IMR-90 (cell line): ENCODE results near the gene SPTLC2. TPM values are rescaled to one million over a fixed set of nuclear protein-coding genes. Genes with fewer than 3 reads are reported as not detected.
A peak's percentile ranks its signal among the peaks of the same experiment; 100 is the strongest.

Experiments
- ATAC-seq: fragments of 200-7000 bp; cut with Tn5 transposase; 2 replicates; pipeline ENCODE4 v1.9.1; 2020; ENCODE audit warnings: low read depth, mild to moderate bottlenecking, moderate library complexity
- BruUV-seq: library from RNA; stranded (reverse); fragments of 400-500 nt; replicated peaks from 2 replicates; lab custom pipeline; 2021; lab: Mats Ljungman, UMichigan
- CTCF ChIA-PET: fragments of 300-600 bp; formaldehyde crosslinking; extraction: SDS; loops from one replicate; lab custom pipeline; 2021; ENCODE audit warnings: antibody characterized with exemption; lab: Yijun Ruan, JAX
- POLR2A ChIA-PET: fragments of 300-600 bp; sonication (Branson Sonifier 250); formaldehyde crosslinking; loops from one replicate; lab custom pipeline; 2022; ENCODE audit warnings: antibody characterized with exemption; ENCODE audit not compliant: unreplicated experiment; lab: Charles Lee
- DNase-seq: peaks from one replicate; pipeline ENCODE4 v3.0.0; 2013
- H2AFZ ChIP-seq: replicated peaks from 2 replicates; pipeline ENCODE3; 2013; ENCODE audit warnings: low read length, mild to moderate bottlenecking; ENCODE audit not compliant: poor library complexity
- H2AK5ac ChIP-seq: 2 replicates; pipeline ENCODE4 v1.6.1; 2013; ENCODE audit warnings: low read depth, low read length, inconsistent platforms
- H2AK9ac ChIP-seq: replicated peaks from 2 replicates; pipeline ENCODE3; 2013; ENCODE audit warnings: mild to moderate bottlenecking, low read depth, low read length, moderate library complexity; ENCODE audit not compliant: poor library complexity
- H2BK120ac ChIP-seq: 2 replicates; pipeline ENCODE4 v1.6.1; 2013; ENCODE audit warnings: low read depth, low read length, inconsistent platforms
- H2BK15ac ChIP-seq: 3 replicates; pipeline ENCODE4 v1.6.1; 2013; ENCODE audit warnings: low read depth, low read length, inconsistent platforms
- H2BK20ac ChIP-seq: 2 replicates; pipeline ENCODE4 v1.6.1; 2013; ENCODE audit warnings: low read depth, mild to moderate bottlenecking, inconsistent platforms, low read length, moderate library complexity
- H2BK5ac ChIP-seq: 2 replicates; pipeline ENCODE4 v1.6.1; 2013; ENCODE audit warnings: mild to moderate bottlenecking, low read depth, low read length, inconsistent platforms; ENCODE audit not compliant: poor library complexity, severe bottlenecking
- H3K14ac ChIP-seq: replicated peaks from 2 replicates; pipeline ENCODE4 v1.6.1; 2013; ENCODE audit warnings: low read depth, low read length, inconsistent platforms
- H3K18ac ChIP-seq: 2 replicates; pipeline ENCODE4 v1.6.1; 2013; ENCODE audit warnings: low read depth, low read length, control low read depth
- H3K23ac ChIP-seq: 2 replicates; pipeline ENCODE4 v1.6.1; 2013; ENCODE audit warnings: low read depth, low read length, inconsistent platforms
- H3K27ac ChIP-seq: 2 replicates; pipeline ENCODE4 v1.5.1; 2013; ENCODE audit warnings: mild to moderate bottlenecking, control low read depth, low read length; ENCODE audit not compliant: insufficient read depth
- H3K27me3 ChIP-seq: 2 replicates; pipeline ENCODE4 v1.6.1; 2013; ENCODE audit warnings: low read length; ENCODE audit not compliant: control insufficient read depth, insufficient read depth
- H3K36me3 ChIP-seq: 2 replicates; pipeline ENCODE4 v1.6.1; 2013; ENCODE audit warnings: low read length, mixed read lengths; ENCODE audit not compliant: control insufficient read depth, insufficient read depth
- H3K4ac ChIP-seq: 2 replicates; pipeline ENCODE4 v1.6.1; 2013; ENCODE audit warnings: low read depth, low read length, inconsistent platforms
- H3K4me1 ChIP-seq: 2 replicates; pipeline ENCODE4 v1.6.1; 2013; ENCODE audit warnings: low read length, mixed read lengths; ENCODE audit not compliant: control insufficient read depth, insufficient read depth
- H3K4me2 ChIP-seq: 2 replicates; pipeline ENCODE4 v1.6.1; 2013; ENCODE audit warnings: low read depth, mild to moderate bottlenecking, control low read depth, low read length, moderate library complexity
- H3K4me3 ChIP-seq: 2 replicates; pipeline ENCODE4 v1.5.1; 2013; ENCODE audit warnings: low read depth, mild to moderate bottlenecking, control low read depth, low read length, moderate library complexity; ENCODE audit not compliant: insufficient read depth
- H3K56ac ChIP-seq: 2 replicates; pipeline ENCODE4 v1.6.1; 2013; ENCODE audit warnings: low read length, inconsistent platforms; ENCODE audit not compliant: insufficient read depth; ENCODE audit errors: extremely low read depth
- H3K79me1 ChIP-seq, 2 experiments: 2 replicates each; pipeline ENCODE4 v1.6.1; 2013; ENCODE audit warnings: low read length in 2 of 2, inconsistent platforms in 1 of 2, low read depth in 1 of 2
- H3K9ac ChIP-seq: 2 replicates; pipeline ENCODE4 v1.6.1; 2013; ENCODE audit warnings: low read depth, low read length, control low read depth
- H3K9me1 ChIP-seq: 2 replicates; pipeline ENCODE4 v1.6.1; 2013; ENCODE audit warnings: low read length, inconsistent platforms; ENCODE audit not compliant: insufficient read depth
- H3K9me3 ChIP-seq: 2 replicates; pipeline ENCODE4 v1.6.1; 2013; ENCODE audit warnings: low read length; ENCODE audit not compliant: control insufficient read depth, insufficient read depth
- H4K20me1 ChIP-seq: 2 replicates; pipeline ENCODE4 v1.6.1; 2013; ENCODE audit warnings: low read length, inconsistent platforms; ENCODE audit not compliant: insufficient read depth
- H4K5ac ChIP-seq: 2 replicates; pipeline ENCODE4 v1.6.1; 2013; ENCODE audit warnings: mild to moderate bottlenecking, low read depth, low read length, control low read depth
- H4K8ac ChIP-seq, 2 experiments: 2 replicates each; pipeline ENCODE4 v1.6.1; 2013; ENCODE audit warnings: low read depth in 2 of 2, low read length in 2 of 2, control low read depth in 1 of 2, inconsistent platforms in 1 of 2
- H4K91ac ChIP-seq: 2 replicates; pipeline ENCODE4 v1.6.1; 2013; ENCODE audit warnings: low read depth, low read length, inconsistent platforms; ENCODE audit not compliant: insufficient read depth
- BHLHE40 ChIP-seq: fragments of 150-350 bp; IDR thresholded peaks from 2 replicates; pipeline ENCODE4 v1.6.1; 2016; ENCODE audit warnings: mild to moderate bottlenecking, low read depth, low read length
- CEBPB ChIP-seq: IDR thresholded peaks from 2 replicates; pipeline ENCODE4 v1.6.1; 2012; ENCODE audit warnings: low read depth, low read length, improper control_type of control experiment
- CHD1 ChIP-seq: IDR thresholded peaks from 2 replicates; pipeline ENCODE4 v1.6.1; 2012; ENCODE audit warnings: low read depth, low read length, improper control_type of control experiment
- ELK1 ChIP-seq: fragments of 150-350 bp; IDR thresholded peaks from 2 replicates; pipeline ENCODE4 v1.6.1; 2016; ENCODE audit warnings: low read depth, mild to moderate bottlenecking, low read length, moderate library complexity, borderline replicate concordance
- FOS ChIP-seq: fragments of 150-350 bp; IDR thresholded peaks from 2 replicates; pipeline ENCODE4 v1.6.1; 2016; ENCODE audit warnings: low read depth, low read length
- MAFK ChIP-seq: IDR thresholded peaks from 2 replicates; pipeline ENCODE4 v1.6.1; 2012; ENCODE audit warnings: low read depth, low read length, improper control_type of control experiment
- MAZ ChIP-seq: IDR thresholded peaks from 2 replicates; pipeline ENCODE4 v1.6.1; 2012; ENCODE audit warnings: low read depth, mild to moderate bottlenecking, low read length, improper control_type of control experiment, moderate library complexity, borderline replicate concordance
- MXI1 ChIP-seq: IDR thresholded peaks from 2 replicates; pipeline ENCODE4 v1.6.1; 2012; ENCODE audit warnings: low read depth, mild to moderate bottlenecking, low read length, moderate library complexity, borderline replicate concordance
- NFE2L2 ChIP-seq: fragments of 150-350 bp; IDR thresholded peaks from 2 replicates; pipeline ENCODE4 v1.6.1; 2016; ENCODE audit warnings: low read depth, mild to moderate bottlenecking, low read length
- POLR2A ChIP-seq: IDR thresholded peaks from 2 replicates; pipeline ENCODE4 v1.6.1; 2012; ENCODE audit warnings: mild to moderate bottlenecking, low read depth, low read length
- RAD21 ChIP-seq: IDR thresholded peaks from 2 replicates; pipeline ENCODE4 v1.6.1; 2012; ENCODE audit warnings: low read length, improper control_type of control experiment
- RCOR1 ChIP-seq: IDR thresholded peaks from 2 replicates; pipeline ENCODE4 v1.6.1; 2012; ENCODE audit warnings: mild to moderate bottlenecking, low read length, improper control_type of control experiment; ENCODE audit not compliant: insufficient replicate concordance
- RFX5 ChIP-seq: IDR thresholded peaks from 2 replicates; pipeline ENCODE4 v1.8.0; 2012; ENCODE audit warnings: low read depth, mild to moderate bottlenecking, low read length, moderate library complexity
- SMC3 ChIP-seq: fragments of 150-350 bp; IDR thresholded peaks from 2 replicates; pipeline ENCODE4 v1.6.1; 2016; ENCODE audit warnings: low read depth, mild to moderate bottlenecking, antibody characterized with exemption, low read length, moderate library complexity
- USF2 ChIP-seq: fragments of 150-350 bp; IDR thresholded peaks from 2 replicates; pipeline ENCODE4 v1.6.1; 2017; ENCODE audit warnings: mild to moderate bottlenecking, antibody characterized with exemption, low read length, low read depth
- WGBS, 2 experiments: methylation state at CpG; one replicate each; pipeline versions ENCODE4 v1.1.5 to v1.1.7; 2013; ENCODE audit warnings: missing lambda C conversion rate in 2 of 2; ENCODE audit not compliant: insufficient read length in 1 of 2; ENCODE audit errors: extremely low coverage in 2 of 2; 5-methylcytosine and 5-hydroxymethylcytosine counted together
- dilution Hi-C: fragments of 300-500 bp; cut with HindIII; formaldehyde crosslinking; loops from one replicate; pipeline ENCODE4 v1.14.3; 2018; ENCODE audit warnings: low sequenced_read_pairs; ENCODE audit not compliant: unreplicated experiment
- in situ Hi-C: fragments of 300-500 bp; cut with MboI; formaldehyde crosslinking; loops from 3 replicates; pipeline ENCODE4 v1.14.3; 2019; ENCODE audit warnings: low sequenced_read_pairs, inconsistent platforms, mixed read lengths
- intact Hi-C: fragments of 100-400 bp; cut with micrococcal nuclease; formaldehyde crosslinking; loops from 2 replicates; pipeline ENCODE4 v1.10.0; 2022
- polyA plus RNA-seq, 3 experiments: library from polyadenylated mRNA; depleted of rRNA; stranded (reverse); fragments of >200 nt; gene quantifications; 2 replicates each; pipeline ENCODE4 v1.2.3, GENCODE V29; 2012; ENCODE audit warnings: low replicate concordance in 1 of 3
- total RNA-seq: library from RNA; depleted of rRNA; stranded (reverse); fragments of >200 nt; gene quantifications from 2 replicates; pipeline ENCODE4 v1.2.3, GENCODE V29; 2012
- TF ChIP-seq, protein P1 (sequence below): conservative IDR thresholded peaks from 2 replicates; pipeline ENCODE4 v1.5.1; 2012; ENCODE audit warnings: mild to moderate bottlenecking, low read depth, low read length, improper control_type of control experiment

SPTLC2 gene
- total and polyA plus RNA-seq, 2 of the 4 experiments (the other 2 are of a cell fraction), result 22.6 to 68.3 TPM

DNA sequence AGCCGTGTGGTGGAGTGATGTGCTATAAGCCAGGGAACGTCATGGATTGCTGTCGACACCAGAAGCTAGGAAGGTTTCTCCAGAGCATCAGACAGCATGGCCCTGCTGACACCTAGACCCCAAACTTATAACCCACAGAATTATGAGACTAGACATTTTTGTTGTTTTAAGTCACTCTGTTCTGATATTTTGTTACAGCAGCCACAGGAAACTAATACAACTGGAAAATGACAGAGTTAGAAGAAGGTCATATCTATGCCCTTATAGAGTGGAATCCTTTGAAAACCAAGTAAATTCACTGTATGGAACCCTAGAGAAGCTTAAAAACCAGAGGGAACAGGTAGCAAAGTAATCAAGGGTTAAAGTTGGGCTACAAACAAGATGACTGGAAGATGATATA, 42.5 kb downstream of the SPTLC2 start:
- H3K4me1 ChIP-seq, result peaks cover 22% of the 10 kb centered on the region
- 0 out of 3 replicates have a peak overlapping the region, but pooled peaks have one; percentile 60 for H2BK15ac ChIP-seq
- H3K18ac ChIP-seq, result peak overlapping the region; percentile 82
- no peak overlapping the region for H4K8ac ChIP-seq
- H3K9ac ChIP-seq, result no peak overlapping the region
- H2AK9ac ChIP-seq, result no peak overlapping the region
- ATAC-seq, result no peak
- H3K27ac ChIP-seq, result peak overlapping the region; percentile 62; the same call in 1 of the 2 replicates
- H3K27me3 ChIP-seq, result no peaks in the 10 kb centered on the region
- no peaks in the 10 kb centered on the region for H3K9me3 ChIP-seq
- no peak overlapping the region for H3K4me3 ChIP-seq
- H3K9me1 ChIP-seq, result peaks cover 12% of the 10 kb centered on the region
- no peak for TF ChIP-seq MAFK
- no peak for TF ChIP-seq MAZ
- no peak for TF ChIP-seq NFE2L2
- no peak for TF ChIP-seq SMC3
- TF ChIP-seq RFX5, result no peak
- no peak for TF ChIP-seq FOS
- TF ChIP-seq CEBPB, result no peak
- no peak for TF ChIP-seq ELK1
- TF ChIP-seq CHD1, result no peak
- TF ChIP-seq RAD21, result no peak
- no peak for TF ChIP-seq POLR2A
- no peak for TF ChIP-seq USF2
- TF ChIP-seq BHLHE40, result no peak
- TF ChIP-seq, protein P1, sequence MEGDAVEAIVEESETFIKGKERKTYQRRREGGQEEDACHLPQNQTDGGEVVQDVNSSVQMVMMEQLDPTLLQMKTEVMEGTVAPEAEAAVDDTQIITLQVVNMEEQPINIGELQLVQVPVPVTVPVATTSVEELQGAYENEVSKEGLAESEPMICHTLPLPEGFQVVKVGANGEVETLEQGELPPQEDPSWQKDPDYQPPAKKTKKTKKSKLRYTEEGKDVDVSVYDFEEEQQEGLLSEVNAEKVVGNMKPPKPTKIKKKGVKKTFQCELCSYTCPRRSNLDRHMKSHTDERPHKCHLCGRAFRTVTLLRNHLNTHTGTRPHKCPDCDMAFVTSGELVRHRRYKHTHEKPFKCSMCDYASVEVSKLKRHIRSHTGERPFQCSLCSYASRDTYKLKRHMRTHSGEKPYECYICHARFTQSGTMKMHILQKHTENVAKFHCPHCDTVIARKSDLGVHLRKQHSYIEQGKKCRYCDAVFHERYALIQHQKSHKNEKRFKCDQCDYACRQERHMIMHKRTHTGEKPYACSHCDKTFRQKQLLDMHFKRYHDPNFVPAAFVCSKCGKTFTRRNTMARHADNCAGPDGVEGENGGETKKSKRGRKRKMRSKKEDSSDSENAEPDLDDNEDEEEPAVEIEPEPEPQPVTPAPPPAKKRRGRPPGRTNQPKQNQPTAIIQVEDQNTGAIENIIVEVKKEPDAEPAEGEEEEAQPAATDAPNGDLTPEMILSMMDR, result no peak
- TF ChIP-seq RCOR1, result no peak
- no peak for TF ChIP-seq MXI1
- no peak overlapping the region for H2BK20ac ChIP-seq
- H4K20me1 ChIP-seq, result peaks cover 15% of the 10 kb centered on the region
- WGBS, 2 experiments, result 80% methylated on average over 1 of the region's 3 CpGs; no CpG with 5 or more reads in 1 of the 2 experiments
- no peak overlapping the region for H2AFZ ChIP-seq
- H2BK120ac ChIP-seq, result 0 out of 2 replicates have a peak overlapping the region, but pooled peaks have one; percentile 32
- H3K56ac ChIP-seq, result no peak overlapping the region
- CTCF ChIA-PET, result no interaction called here
- H2AK5ac ChIP-seq, result peak overlapping the region; percentile 42
- 0 out of 2 replicates have a peak overlapping the region, but pooled peaks have one; percentile 4 for H3K14ac ChIP-seq
- in situ Hi-C loops, result no loop called here
- POLR2A ChIA-PET, result no interaction called here
- H3K36me3 ChIP-seq, result peaks cover 11% of the 10 kb centered on the region; the same call in 1 of the 2 replicates
- peak overlapping the region; percentile 20; the same call in 1 of the 2 replicates for H4K5ac ChIP-seq
- intact Hi-C loops, result loop anchor here (5.0 kb wide), 1 partner anchor 38 kb away; no protein-coding TSS in a partner anchor
- H3K23ac ChIP-seq, result no peak overlapping the region
- no TSS peak for BruUV-seq
- peak overlapping the region; percentile 88 for H2BK5ac ChIP-seq
- DNase-seq, result no peak
- no peak overlapping the region for H4K91ac ChIP-seq
- no peak overlapping the region for H3K4ac ChIP-seq
- H3K4me2 ChIP-seq, result no peak overlapping the region
- dilution Hi-C loops, result no loop called here
- H3K79me1 ChIP-seq, result peaks cover 30 to 67% of the 10 kb centered on the region in 2 experiments
